ENCODE results near the gene MANSC4.
"Not testable (repeated sequence)": the region's sequence is repeated elsewhere in the genome, so short reads cannot be mapped to it uniquely, and the experiment has no call there.

The MANSC4 gene

DNA sequence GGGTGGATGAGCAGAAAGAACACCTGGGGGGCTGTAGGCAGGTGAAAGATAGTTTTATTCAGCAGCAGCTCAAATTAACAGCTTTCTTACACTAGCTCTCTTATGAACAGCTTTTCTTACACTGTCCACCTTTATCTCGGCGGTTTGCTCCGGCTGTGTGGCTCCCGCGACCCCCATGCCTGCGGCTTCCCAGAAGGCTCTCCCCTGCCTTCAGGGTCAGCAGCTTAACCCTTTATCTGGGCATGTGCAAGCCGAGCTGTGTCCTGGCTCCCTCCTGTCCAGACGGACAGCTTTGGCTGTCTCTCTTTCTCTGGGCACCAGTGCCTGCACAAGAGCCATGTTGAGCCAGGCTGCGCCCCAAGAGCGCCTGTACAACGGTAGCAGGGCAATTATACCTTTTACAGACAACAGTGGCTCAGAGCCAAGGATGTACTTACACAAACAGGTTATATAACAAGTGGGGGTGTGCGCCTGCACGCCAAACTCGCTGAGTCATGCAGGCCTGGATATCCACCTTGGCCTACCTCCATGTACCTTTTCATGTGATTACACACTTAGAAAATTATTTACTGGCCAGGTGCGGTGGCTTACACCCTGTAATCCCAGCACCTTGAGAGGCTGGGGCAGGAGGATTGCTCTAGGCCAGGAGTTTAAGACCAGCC lies 28.5 kb downstream of the MANSC4 start:
- no peak for DNase-seq (ENCODE audit: low spot score)

DNA sequence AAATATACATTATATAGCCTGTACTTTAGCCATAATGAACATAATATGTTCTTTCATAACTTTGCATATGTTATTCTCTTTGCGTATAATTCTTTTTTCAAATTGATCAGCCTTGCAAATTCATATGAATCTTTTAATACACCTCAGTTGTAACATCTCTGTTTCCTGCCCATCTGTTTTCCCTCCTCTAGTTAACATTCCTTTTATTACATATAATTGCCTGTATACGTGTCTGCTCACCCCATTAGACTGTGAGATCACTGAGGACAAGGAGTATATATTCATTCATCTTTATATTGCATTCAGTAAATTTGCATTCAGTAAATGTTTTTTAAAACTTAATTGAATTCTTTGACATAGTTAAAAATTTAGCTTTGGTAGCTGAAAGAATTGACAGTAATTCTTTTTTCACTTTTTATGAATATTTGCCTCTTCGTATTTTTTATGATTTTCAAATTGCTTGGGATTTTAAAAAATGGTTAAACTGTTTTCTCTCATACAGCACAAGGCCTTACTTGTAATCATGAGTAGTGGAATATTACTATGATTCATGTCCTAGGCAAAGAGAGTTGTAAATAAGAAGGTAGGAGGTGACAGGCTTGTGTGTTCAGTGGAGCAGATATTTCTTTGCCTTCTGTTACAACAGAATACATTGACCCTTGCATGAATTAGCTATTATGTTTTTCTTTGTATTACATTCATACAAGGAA lies 32.8 kb downstream of the MANSC4 start:
- no peak for DNase-seq (ENCODE audit: low spot score)

DNA sequence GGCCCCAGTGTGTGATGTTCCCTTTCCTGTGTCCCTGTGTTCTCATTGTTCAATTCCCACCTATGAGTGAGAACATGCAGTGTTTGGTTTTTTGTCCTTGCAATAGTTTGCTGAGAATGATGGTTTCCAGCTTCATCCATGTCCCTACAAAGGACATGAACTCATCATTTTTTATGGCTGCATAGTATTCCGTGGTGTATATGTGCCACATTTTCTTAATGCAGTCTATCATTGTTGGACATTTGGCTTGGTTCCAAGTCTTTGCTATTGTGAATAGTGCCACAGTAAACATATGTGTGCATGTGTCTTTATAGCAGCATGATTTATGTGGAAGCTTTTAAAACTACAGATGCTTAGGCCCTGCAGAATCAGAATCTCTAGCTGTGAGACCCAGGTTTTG lies 34.3 kb downstream of the MANSC4 start:
- not testable (repeated sequence) for DNase-seq (ENCODE audit: low spot score)

DNA sequence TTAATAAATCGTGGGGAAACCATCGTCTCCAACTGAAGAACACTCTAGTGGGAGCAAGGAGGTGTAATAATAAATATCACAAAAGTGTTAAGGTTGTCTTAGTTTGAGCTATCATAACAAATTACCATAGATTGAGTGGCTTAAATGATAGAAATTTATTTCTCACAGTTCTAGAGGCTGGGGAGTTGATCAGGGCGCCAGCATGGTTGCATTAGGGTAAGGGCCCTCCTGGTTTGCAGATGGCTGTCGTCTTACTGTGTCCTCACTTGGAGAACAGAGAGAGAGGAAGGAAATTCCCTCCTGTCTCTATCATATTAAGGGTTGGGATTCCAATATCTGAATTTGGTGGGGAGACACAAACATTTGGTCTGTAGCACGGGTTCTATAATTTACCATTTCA lies 36.4 kb downstream of the MANSC4 start:
- DNase-seq (ENCODE audit: low spot score) = no peak

DNA sequence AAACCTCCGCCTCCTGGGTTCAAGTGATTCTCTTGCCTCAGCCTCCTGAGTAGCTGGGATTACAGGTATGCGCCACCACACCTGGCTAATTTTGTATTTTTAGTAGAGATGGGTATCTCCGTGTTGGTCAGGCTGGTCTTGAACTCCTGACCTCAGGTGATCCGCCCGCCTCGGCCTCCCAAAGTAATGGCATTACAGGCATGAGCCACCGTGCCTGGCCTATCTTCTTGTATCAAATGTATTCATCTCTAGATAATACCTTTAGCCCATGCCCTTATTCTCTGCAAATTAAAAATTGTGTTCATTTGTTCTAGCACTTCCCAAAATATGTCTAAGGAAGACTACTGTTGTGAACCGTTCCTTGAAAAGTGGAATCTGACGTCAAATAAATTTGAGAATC lies 45.7 kb downstream of the MANSC4 start:
- DNase-seq (ENCODE audit: low spot score) = not testable (repeated sequence)

DNA sequence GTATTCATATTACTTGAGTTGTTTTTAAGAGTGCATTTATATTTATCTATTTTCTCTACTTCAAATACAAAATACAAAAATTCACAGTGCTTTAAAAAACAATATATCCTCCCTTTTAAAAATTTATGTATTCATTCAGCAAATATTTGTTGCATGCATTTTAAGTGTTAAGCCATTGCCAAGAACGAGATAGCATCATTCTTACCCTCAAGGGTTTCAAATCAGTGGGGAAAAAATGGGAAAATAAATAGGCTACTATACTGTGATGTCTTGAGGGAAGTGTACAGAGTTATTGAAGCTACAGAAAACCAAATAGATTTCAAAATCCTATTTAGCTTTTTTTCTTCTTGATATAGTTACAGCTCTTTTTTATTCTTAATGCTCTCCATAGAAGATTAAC lies 46.2 kb downstream of the MANSC4 start:
- no peak for DNase-seq (ENCODE audit: low spot score)

DNA sequence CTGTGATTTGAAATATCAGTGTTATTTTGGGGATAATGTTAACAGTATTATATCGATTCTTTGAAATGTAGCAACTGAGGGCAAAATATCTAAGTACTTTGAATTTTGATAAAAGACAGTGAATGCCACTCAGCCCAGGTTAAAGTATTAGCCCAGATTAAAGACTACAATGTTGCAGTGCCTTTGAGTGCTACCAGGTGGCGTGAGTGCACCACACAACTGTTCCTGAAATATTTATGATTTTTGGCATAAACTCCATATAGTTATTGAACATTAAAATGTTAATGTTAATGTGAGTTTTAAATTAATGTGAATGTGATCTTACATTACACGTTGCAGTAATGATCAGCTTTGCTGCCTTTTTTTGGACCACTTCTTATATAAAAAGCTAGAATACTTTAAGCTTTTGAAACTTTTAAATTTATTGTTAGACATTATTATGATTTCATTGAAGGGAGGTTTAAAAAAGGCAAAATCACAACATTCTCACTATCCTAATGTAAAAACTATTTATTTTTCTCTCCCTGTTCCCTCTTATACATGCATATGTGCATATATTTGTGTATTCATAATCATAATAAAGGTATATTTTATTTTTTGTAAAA lies 46.9 kb downstream of the MANSC4 start:
- peak; percentile 32 for DNase-seq (ENCODE audit: low spot score)

DNA sequence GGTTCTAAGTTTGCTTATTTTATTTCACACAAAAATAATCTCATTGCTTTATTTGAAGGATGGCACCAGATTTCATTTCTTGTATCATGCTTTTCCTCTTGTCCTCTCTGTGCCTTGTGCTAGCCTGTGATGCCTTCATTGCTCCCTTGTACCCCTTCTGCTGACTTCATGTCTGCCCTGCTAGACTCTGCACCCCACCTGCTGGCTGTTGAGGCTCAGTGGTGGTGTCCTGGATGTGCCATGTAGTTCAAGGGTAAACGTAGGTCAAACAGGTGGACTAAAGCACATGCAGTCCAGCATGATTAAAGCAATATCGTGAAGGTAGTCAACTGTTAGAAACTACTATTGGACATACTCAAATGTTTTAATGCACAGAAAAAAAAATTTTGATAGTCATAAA lies 47.8 kb downstream of the MANSC4 start:
- DNase-seq (ENCODE audit: low spot score) = peak; percentile 23

DNA sequence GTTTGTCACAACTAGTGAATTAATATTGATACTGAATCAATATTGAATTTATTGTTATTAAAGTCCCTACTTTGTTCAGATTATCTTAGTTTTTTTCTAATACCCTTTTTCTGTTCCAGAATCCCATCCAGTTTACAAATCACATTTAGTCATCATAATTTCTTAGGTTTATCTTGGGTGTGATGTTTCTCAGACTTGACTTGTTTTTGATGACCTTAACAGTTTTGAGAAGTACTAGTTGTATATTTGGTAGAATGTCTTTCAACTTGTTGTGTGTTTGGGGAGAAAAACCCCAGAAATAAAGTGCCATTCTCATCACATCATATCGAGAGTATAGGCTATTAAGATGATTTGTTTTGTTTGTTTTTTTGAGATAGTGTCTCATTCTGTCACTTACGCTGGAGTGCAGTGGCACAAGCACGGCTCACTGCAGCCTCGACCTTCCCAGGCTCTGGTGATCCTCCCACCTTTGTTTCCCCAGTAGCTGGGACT lies 49.9 kb downstream of the MANSC4 start:
- no peak for DNase-seq (ENCODE audit: low spot score)

DNA sequence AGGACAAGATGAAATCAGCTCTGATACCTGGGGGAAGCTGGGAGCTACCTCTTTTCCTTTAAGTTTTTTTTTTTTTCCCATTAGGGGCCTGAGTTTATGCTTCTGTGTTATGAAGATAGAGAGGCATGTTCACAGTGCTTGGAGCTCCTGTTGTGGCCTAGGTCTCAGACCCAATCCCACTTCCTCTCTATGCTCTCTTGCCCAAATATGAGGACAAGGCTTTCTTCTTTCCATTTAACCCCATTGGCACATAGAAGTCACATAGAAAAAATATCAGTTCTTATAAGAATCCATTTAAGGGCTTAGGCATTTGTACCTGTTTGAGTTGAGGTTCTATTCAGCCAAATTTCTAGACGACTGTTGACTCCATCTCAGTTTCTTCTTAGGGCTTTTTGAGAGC lies 56.8 kb downstream of the MANSC4 start:
- DNase-seq (ENCODE audit: low spot score) = no peak

Data from activated CD4-positive, alpha-beta T cell treated with anti-CD3 and anti-CD28 coated beads, Interleukin-2, Interleukin-4, amounts not matched to agents 100 ng/mL and 50 ng/mL, durations not matched to agents 16 hours and 8 hours (primary cell).